Liver (tissue), 3 donors: ENCODE data around the gene UBAP2.

Experiments used
- GABPA ChIP-seq, 2 donors: IDR thresholded peaks in 1 of 2; conservative IDR thresholded peaks in 1 of 2; 2 replicates each; pipeline ENCODE4 v1.6.1; 2016; ENCODE audit warnings: antibody characterized with exemption in 2 of 2, mild to moderate bottlenecking in 1 of 2, moderate library complexity in 1 of 2
- TAF1 ChIP-seq: conservative IDR thresholded peaks from 2 replicates; pipeline ENCODE4 v1.6.1; 2016; ENCODE audit warnings: antibody characterized with exemption, mild to moderate bottlenecking
- TF ChIP-seq, protein P1 (sequence below): fragments of 150-350 bp; IDR thresholded peaks from 2 replicates; pipeline ENCODE4 v1.5.1; 2017; ENCODE audit warnings: improper control_type of control experiment, low read depth, low read length; ENCODE audit not compliant: missing input control
- TF ChIP-seq, protein P2 (sequence below): IDR thresholded peaks from 2 replicates; pipeline ENCODE4 v1.6.1; 2016; ENCODE audit warnings: antibody characterized with exemption
- TF ChIP-seq, protein P3 (sequence below): IDR thresholded peaks from 2 replicates; pipeline ENCODE4 v1.6.1; 2016; ENCODE audit warnings: antibody characterized with exemption, mild to moderate bottlenecking
- TF ChIP-seq, protein P4 (sequence below): IDR thresholded peaks from 2 replicates; pipeline ENCODE4 v1.6.1; 2016; ENCODE audit warnings: antibody characterized with exemption
- donor health status: healthy.
- donor health status: healthy.

DNA sequence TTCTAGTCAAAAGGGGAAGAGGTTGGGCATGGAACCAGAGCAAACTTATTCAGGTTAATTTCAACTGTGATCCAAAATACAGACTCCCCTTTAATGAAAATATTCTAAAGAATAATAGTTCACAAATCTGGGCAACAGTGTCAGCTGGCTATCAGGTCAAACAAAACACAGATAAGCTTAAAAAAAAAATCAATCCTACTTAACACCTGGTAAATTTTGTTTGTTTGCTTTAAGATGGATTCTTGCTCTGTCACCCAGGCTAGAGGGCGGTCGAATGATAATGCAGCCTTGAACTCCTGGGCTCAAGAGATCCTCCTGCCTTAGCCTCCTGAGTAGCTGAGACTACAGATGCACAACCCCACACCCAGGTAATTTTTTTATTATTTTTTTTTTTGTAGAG, 89.0 kb downstream of the UBAP2 start:
- TF ChIP-seq, protein P1, sequence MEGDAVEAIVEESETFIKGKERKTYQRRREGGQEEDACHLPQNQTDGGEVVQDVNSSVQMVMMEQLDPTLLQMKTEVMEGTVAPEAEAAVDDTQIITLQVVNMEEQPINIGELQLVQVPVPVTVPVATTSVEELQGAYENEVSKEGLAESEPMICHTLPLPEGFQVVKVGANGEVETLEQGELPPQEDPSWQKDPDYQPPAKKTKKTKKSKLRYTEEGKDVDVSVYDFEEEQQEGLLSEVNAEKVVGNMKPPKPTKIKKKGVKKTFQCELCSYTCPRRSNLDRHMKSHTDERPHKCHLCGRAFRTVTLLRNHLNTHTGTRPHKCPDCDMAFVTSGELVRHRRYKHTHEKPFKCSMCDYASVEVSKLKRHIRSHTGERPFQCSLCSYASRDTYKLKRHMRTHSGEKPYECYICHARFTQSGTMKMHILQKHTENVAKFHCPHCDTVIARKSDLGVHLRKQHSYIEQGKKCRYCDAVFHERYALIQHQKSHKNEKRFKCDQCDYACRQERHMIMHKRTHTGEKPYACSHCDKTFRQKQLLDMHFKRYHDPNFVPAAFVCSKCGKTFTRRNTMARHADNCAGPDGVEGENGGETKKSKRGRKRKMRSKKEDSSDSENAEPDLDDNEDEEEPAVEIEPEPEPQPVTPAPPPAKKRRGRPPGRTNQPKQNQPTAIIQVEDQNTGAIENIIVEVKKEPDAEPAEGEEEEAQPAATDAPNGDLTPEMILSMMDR, result no peak
- TF ChIP-seq TAF1, result no peak
- TF ChIP-seq, protein P2, sequence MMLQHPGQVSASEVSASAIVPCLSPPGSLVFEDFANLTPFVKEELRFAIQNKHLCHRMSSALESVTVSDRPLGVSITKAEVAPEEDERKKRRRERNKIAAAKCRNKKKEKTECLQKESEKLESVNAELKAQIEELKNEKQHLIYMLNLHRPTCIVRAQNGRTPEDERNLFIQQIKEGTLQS, result no peak
- TF ChIP-seq GABPA (IDR thresholded peaks at IDR 0.05 in 1 of 2, conservative IDR thresholded peaks at IDR 0.05 in 1 of 2), result no peak
- TF ChIP-seq, protein P3, sequence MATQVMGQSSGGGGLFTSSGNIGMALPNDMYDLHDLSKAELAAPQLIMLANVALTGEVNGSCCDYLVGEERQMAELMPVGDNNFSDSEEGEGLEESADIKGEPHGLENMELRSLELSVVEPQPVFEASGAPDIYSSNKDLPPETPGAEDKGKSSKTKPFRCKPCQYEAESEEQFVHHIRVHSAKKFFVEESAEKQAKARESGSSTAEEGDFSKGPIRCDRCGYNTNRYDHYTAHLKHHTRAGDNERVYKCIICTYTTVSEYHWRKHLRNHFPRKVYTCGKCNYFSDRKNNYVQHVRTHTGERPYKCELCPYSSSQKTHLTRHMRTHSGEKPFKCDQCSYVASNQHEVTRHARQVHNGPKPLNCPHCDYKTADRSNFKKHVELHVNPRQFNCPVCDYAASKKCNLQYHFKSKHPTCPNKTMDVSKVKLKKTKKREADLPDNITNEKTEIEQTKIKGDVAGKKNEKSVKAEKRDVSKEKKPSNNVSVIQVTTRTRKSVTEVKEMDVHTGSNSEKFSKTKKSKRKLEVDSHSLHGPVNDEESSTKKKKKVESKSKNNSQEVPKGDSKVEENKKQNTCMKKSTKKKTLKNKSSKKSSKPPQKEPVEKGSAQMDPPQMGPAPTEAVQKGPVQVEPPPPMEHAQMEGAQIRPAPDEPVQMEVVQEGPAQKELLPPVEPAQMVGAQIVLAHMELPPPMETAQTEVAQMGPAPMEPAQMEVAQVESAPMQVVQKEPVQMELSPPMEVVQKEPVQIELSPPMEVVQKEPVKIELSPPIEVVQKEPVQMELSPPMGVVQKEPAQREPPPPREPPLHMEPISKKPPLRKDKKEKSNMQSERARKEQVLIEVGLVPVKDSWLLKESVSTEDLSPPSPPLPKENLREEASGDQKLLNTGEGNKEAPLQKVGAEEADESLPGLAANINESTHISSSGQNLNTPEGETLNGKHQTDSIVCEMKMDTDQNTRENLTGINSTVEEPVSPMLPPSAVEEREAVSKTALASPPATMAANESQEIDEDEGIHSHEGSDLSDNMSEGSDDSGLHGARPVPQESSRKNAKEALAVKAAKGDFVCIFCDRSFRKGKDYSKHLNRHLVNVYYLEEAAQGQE, result no peak
- TF ChIP-seq, protein P4, sequence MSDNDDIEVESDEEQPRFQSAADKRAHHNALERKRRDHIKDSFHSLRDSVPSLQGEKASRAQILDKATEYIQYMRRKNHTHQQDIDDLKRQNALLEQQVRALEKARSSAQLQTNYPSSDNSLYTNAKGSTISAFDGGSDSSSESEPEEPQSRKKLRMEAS, result no peak
